Vagina (tissue), 2 donors: ENCODE results near the gene RAB28.

Experiments
- CTCF ChIP-seq, 3 experiments: fragments of 450-650 bp in 2 of 3; fragments of 200-600 bp in 1 of 3; sonication (generic) in 1 of 3; IDR thresholded peaks; one replicate each; pipeline ENCODE4 v1.5.1; 2017 to 2019; ENCODE audit warnings: antibody characterized with exemption in 3 of 3, mild to moderate bottlenecking in 2 of 3, moderate library complexity in 2 of 3
- POLR2A ChIP-seq, 2 donors: fragments of 450-650 bp; IDR thresholded peaks; one replicate each; pipeline ENCODE4 v1.6.1; 2017; ENCODE audit warnings: antibody characterized with exemption in 2 of 2, mild to moderate bottlenecking in 2 of 2, moderate library complexity in 2 of 2
- POLR2AphosphoS5 ChIP-seq, 2 donors: sonication (generic); formaldehyde crosslinking; IDR thresholded peaks; one replicate each; pipeline ENCODE4 v1.9.0; 2017; ENCODE audit warnings: antibody characterized with exemption in 2 of 2, mild to moderate bottlenecking in 2 of 2, low read depth in 1 of 2; ENCODE audit not compliant: insufficient read depth in 1 of 2

DNA sequence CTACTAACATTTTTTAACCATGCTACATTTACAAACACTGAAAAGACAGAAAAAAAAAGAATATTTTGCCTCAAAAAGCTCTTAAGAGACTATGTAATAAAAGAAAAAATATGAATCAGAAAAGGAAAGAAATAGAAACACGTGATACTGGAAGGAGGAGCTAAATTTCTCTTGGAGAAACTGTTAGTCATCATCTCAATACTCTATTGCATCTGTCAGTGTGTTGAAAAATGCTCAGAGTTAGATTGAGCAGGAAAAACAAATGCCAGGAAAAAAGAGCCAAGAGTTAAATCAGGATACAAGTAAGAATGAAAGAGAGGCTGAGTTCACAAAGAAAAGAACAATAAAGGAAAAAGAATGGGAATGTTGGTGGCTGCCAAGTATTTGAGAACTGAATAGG lies 2.6 kb downstream of the RAB28 start:
- TF ChIP-seq CTCF (IDR thresholded peaks at IDR 0.05) = no peak
- TF ChIP-seq POLR2A (IDR thresholded peaks at IDR 0.05) = no peak
- peak in 1 of 2 donors; percentile 29 for TF ChIP-seq POLR2AphosphoS5 (IDR thresholded peaks at IDR 0.05; ENCODE audit: insufficient read depth in 1 of 2, low read depth in 1 of 2)
